HCT116 (cell line): ENCODE results near the gene DHX15.

Experiments used
- EZH2phosphoT487 ChIP-seq: fragments of 200-600 bp; IDR thresholded peaks from 2 replicates; pipeline ENCODE4 v1.6.1; 2018; ENCODE audit warnings: antibody characterized with exemption, borderline replicate concordance
- TF ChIP-seq, protein P1 (sequence below), 3 experiments: fragments of 200-600 bp in 1 of 3; sonication (generic) in 1 of 3; IDR thresholded peaks in 2 of 3; conservative IDR thresholded peaks in 1 of 3; 2 replicates each; pipeline ENCODE4 v1.5.1; 2012 to 2017; ENCODE audit warnings: low read depth in 2 of 3, low read length in 2 of 3, antibody characterized with exemption in 1 of 3, borderline replicate concordance in 1 of 3, control low read depth in 1 of 3, mild to moderate bottlenecking in 1 of 3, mixed read lengths in 1 of 3, mixed run types in 1 of 3, moderate library complexity in 1 of 3; ENCODE audit not compliant: insufficient read depth in 1 of 3
- TF ChIP-seq, protein P2 (sequence below): IDR thresholded peaks from 2 replicates; pipeline ENCODE4 v1.6.1; 2012

DNA sequence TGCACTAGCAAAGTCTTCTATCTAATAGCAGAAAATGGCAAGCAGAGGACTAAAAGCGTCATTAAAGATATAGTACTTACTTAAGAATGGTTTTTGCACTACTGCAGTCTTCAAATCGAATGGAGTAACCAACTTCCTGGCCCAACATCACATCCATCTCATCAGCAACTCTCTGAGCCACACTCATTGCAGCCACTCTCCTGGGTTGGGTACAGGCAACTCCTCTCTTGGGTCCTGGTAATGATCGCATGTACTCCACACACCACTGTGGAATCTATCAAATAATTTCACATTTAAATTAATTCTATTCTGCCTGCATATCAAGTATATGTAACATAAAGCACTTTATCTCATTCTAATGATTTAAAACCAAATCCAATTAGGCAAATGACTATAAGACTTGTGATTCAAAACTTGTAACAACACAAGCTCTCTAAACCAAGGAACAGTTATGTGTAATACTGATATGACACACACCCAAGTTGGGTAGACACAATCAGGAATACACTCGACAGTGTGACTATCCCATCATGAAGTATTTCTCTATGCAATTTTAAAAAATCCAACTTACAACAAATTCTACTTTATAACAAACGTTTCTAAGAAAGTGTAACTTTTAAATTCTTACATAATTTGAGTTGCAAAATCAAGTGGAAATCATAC, 13.6 kb downstream of the DHX15 start:
- TF ChIP-seq, protein P1, sequence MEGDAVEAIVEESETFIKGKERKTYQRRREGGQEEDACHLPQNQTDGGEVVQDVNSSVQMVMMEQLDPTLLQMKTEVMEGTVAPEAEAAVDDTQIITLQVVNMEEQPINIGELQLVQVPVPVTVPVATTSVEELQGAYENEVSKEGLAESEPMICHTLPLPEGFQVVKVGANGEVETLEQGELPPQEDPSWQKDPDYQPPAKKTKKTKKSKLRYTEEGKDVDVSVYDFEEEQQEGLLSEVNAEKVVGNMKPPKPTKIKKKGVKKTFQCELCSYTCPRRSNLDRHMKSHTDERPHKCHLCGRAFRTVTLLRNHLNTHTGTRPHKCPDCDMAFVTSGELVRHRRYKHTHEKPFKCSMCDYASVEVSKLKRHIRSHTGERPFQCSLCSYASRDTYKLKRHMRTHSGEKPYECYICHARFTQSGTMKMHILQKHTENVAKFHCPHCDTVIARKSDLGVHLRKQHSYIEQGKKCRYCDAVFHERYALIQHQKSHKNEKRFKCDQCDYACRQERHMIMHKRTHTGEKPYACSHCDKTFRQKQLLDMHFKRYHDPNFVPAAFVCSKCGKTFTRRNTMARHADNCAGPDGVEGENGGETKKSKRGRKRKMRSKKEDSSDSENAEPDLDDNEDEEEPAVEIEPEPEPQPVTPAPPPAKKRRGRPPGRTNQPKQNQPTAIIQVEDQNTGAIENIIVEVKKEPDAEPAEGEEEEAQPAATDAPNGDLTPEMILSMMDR (IDR thresholded peaks at IDR 0.05 in 2 of 3, conservative IDR thresholded peaks at IDR 0.05 in 1 of 3; ENCODE audit: borderline replicate concordance in 1 of 3, insufficient read depth in 1 of 3, low read depth in 2 of 3, low read length in 2 of 3): no peak
- TF ChIP-seq, protein P2, sequence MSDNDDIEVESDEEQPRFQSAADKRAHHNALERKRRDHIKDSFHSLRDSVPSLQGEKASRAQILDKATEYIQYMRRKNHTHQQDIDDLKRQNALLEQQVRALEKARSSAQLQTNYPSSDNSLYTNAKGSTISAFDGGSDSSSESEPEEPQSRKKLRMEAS: no peak
- no peak for TF ChIP-seq EZH2phosphoT487
